HG03565 (cell line): ENCODE results near the gene GSTM4.

Experiments used
- ATAC-seq: cut with Tn5 transposase; IDR thresholded peaks from one replicate; pipeline ENCODE4 v1.9.1; 2021; ENCODE audit warnings: mild to moderate bottlenecking, moderate library complexity; ENCODE audit not compliant: unreplicated experiment

Gene GSTM4

GRCh38 chr1:109655615-109656519 lies at the start of gene GSTM4:
TSS of gene GSTM4 (plus strand) at chr1:109656099. CDS start at chr1:109656390, 291 bp downstream.
- ATAC-seq, result peak; percentile 63

DNA sequence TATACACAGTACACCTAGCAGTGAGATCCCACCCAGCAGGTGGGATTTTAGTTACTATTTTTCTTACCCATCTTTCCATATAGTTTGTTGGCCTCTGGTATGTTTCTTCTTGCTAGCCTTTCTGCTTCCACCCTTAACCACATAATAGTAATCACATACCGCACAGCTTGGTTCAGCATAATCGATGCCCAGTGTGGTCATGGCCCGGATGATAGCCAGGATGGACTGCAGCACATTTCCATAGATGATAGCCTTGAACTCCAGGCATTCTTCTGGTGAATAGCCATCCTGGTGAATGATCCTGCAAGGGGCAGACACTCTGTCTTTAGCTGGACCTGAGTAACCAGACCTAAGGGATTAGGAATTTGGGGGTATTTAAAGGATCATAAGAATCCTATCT lies 46.0 kb upstream of the GSTM4 start:
- no peak for ATAC-seq

- ATAC-seq, result no peak
These were observed 45.1 kb upstream of the GSTM4 start for GRCh38 chr1:109610609-109611307.

DNA sequence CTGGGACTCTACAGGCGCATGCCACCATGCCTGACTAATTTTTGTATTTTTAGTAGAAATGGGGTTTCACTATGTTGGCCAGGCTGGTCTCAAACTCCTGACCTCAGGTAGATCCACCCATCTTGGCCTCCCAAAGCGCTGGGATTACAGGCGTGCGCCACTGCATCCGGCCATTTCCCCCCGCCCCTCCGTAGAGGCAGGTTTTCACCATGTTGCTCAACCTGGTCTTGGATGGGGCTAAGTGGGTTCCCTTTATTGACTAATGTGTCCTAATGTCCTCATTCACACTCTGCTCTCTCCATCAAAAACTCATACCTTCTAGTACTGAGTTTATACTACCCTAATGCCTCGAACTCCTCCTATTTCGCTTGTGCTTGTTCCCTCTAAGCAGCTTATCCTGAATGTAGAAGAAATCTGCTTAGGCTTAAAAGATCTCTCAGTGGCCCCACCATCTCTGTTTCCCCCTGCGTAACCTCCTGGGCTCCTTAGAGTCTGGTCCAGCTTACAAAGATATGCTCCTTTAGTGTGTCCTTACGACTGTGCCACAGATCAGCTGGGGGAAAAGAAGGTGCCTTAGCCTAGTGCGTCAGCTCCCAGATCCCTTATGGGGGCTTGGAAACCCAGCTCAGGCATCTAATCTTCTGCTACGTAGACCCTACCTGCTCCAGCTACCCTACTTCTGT lies 44.5 kb upstream of the GSTM4 start:
- ATAC-seq, result no peak

DNA sequence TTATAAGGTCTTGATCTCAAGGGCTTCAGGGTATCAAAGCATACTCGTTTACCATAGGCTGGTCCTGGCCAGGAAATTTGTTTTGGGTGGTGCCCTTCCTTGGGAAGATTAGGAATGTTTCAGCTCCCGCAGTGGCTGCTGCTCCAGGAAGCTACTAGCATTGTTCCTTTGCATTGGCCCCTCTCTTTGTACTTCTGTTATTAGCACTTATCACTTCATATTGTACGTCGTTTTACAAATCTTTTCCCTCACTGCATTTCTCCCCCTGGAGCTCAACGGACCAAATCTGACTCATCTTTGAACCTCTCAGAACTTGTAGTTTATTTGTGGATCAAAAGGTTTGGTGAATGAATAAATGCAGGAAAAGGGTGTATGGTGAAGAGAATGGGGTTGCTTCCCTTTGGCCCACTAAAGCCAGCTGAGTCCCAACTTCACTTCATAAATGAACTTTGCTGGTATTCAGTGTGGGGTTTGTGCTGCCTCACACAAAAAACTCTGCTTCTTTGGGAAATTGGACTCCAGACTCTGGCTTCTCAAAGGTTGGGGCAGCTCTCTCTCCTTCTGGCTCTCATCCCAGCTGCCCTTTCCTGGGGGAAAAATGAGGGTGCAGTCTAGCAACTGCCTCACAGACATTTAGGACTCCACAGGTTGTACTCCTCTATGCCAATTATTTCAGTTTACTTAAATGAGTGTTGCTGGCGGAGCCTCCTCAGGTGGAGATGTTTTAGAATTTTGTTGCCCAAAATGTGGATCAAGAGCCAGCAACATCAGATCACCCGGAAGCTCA lies 42.3 kb upstream of the GSTM4 start:
- no peak for ATAC-seq

- ATAC-seq, result no peak
These were observed 40.0 kb upstream of the GSTM4 start for GRCh38 chr1:109615879-109616278.

GRCh38 chr1:109616391-109616790 lies 39.5 kb upstream of the GSTM4 start:
- no peak for ATAC-seq

DNA sequence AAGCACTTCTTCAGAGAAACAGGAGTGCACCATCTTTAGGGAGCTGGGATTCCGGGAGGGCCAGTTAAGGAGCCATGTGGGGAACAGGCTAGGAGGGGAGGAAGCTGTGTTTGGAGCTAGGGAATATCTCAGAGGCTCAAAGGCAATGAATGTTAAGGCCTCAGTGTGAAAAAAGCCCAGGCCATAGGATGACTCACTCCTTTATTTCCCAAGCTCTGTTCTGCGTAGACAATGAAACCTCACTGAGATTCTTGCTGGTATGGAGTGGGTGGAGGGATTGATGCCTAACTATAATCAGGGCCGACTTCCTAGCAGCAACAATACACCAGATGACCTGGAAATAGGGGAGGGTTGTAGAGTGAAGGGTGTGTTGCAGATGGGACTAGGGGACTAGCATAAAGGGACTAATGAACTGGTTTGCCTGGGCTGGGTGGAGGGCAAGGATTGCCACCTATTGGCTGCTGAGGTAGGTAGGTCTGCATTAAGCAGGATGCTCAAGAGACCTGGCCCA lies 38.6 kb upstream of the GSTM4 start:
- no peak for ATAC-seq

DNA sequence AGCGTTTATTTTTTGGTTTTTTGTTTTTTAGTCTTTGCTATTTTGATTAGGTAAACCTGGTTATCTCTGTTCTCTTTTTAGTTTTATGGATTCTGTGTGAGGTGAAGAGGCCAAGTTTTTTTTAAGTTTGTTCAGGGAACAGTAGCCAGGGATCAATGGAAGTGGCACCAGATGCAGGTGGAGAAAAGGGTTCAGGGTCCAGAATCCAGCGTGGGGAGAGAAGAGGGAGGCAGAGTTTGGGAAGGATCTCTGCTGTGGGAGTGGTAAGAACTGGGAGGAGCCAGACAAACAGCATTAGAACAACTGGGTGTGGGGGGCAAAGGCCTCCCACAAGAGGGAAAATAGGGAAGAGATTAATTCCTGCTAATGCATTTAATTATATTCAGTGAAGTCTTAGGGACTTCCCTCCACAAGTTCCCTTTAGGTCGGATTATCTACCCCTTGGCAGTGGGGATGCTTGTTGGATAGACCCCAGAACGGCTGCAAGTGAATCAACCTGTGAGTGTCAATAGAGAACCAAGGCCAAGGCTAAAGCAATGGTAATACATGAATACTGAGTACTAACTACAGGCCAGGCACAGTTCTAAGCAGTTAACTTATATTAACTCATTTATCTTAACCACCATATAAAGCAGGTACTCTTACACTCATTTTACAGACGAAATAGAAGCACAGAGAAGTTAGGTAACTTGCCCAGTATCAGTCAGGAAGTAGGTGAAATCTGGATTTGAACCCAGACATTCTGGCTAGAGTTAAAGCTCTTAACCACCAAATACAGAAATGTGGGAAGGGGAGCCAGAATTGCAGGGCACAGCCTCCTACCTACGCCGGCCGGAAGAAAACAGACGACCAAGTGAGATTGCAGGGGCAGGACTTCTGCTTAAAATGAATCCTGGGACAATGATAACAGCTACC lies 37.0 kb upstream of the GSTM4 start:
- ATAC-seq, result no peak

DNA sequence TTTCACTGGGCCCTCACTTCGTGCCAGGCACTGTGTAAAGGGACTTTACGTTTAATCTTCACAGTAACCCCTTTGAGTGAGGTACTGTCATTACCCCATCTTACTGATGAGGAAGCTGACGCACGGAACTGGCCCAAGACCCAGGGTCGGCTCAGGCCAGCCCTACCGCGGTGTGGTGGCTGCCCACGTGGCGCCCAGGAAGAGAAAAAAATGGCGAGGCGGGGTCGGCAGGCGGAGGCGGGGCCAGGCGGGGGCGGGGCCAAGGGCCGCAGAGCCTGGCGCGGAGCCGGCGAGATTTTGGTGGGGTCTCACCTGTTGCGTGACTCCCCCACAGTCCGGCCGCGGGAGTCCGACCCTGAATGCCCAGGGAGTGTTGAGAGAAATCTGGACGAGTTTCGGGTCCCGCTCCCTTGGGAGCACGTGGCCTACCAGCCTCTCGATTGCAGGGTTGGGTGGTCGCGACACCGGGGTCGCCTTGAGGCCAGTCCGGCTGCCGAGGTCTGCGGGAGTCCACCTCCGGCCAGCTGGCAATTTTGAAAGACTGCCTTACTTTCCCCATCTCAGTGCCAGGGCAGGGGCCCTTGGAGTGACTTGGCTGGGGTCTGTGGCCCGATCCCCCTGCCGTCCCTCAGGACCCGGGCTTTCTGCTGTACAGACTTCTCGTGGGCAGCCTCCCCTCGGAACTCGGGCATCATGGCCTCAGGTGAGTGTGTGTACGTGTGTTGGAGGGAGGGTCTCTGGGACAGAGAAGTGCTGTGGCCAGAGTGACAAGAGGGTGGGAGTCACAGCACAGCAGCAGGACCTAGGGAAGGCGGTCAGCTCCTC lies 36.1 kb upstream of the GSTM4 start, which contains the start of the genes AMPD2 and GNAT2:
Gene AMPD2, plus strand, starts transcription at position 262 of the 825 bp plus-strand sequence. CDS start 1,339 bp downstream, outside the sequence.
Gene GNAT2, minus strand, starts transcription at position 41 of the 825 bp plus-strand sequence. CDS start 6,746 bp downstream, outside the sequence.
- ATAC-seq, result peak; percentile 46

- ATAC-seq, result no peak
These were observed 35.5 kb upstream of the GSTM4 start for GRCh38 chr1:109620401-109620791.

GRCh38 chr1:109620841-109621286 lies 35.0 kb upstream of the GSTM4 start:
- peak; percentile 53 for ATAC-seq

GRCh38 chr1:109621379-109622136 lies 34.3 kb upstream of the GSTM4 start:
- no peak for ATAC-seq

DNA sequence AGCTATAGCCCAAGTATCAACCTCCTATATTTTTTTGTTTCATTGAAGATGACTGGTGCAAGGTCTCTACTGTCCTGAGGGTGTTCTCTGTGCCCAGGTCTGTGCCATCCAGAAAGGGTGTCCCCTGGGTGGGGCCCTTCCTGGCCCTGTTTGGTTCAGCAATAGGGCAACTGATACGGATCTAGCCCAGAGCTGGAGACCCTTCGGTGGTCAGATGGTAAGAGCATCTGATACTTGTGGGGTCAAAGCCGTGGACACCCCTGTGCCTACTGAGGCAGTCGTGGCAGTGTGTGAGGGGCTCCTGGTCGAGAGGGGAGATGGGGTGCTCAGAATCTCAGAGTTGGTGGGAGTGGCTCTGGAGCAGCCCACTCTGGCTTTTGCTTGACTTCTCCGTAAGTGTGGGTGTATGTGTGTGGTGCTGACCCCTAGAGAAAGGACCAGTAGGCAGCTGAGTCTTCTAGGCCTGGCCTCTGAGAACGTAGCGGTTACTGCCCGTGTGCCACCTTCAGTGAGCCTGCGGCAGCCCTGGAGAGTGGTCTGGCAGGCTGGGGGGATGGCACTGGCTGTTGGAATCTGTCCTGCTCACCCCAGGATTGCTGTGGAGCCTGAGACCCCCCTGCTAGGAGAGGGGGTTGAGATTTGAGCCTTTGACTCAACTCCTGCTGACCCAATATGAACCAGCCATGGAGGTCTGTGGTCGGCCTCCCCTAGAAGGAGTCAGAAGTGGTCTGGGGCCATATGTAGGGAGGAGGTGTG lies 33.6 kb upstream of the GSTM4 start:
- no peak for ATAC-seq

- ATAC-seq, result no peak
These were observed 33.0 kb upstream of the GSTM4 start for GRCh38 chr1:109622895-109623294.

DNA sequence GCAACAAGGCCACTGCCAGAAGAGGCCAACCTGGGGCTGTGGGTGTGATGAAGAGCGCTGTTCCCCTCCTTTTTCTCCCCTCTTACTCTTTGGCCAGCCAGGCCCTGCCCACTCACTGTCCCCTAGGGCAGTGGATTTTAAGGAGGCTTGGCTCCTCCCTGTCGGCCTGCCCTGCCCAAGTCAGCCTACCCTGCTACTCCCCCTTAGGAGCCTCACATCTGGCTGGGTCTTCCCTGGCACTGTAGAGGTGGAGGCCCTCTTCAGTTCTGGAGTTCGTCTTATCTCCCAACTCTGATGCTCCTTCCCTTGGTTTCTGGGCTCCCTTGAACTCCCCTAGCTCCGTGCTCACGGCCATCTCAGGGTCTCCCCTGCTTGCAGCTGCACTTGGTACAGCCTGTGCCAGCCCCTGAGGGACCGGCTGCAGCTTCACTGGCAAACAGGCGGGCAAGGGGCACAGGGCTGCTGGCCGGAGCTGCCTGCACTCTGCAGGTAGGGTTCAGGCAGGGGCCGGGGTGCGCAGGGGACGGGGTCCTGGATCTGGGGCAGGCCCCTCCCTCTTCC lies 32.2 kb upstream of the GSTM4 start:
- ATAC-seq, result no peak
